Hematopoietic multipotent progenitor cell treated with erythropoietin and hydrocortisone succinate and interleukin-3 and kit ligand, for 17 days (in vitro differentiated cells): ENCODE results near the gene RNF223.
"Not testable (repeated sequence)": the region's sequence is repeated elsewhere in the genome, so short reads cannot be mapped to it uniquely, and the experiment has no call there.

Experiments
- DNase-seq: peaks from one replicate; pipeline ENCODE4 v3.0.0-alpha.2; 2015; ENCODE audit warnings: low spot score

The RNF223 gene

GRCh38 chr1:1087351-1088028 is 13.4 kb upstream of the RNF223 start:
- DNase-seq: no peak

- DNase-seq: no peak
These were observed 12.8 kb upstream of the RNF223 start for GRCh38 chr1:1086911-1087341.

GRCh38 chr1:1085911-1086841 is 12.1 kb upstream of the RNF223 start:
- DNase-seq: no peak

GRCh38 chr1:1085171-1085841 is 11.2 kb upstream of the RNF223 start:
- DNase-seq: no peak

- DNase-seq: no peak
These were observed 10.5 kb upstream of the RNF223 start for GRCh38 chr1:1084372-1085170.

- DNase-seq: no peak
These were observed 9.6 kb upstream of the RNF223 start for GRCh38 chr1:1083416-1084371.

GRCh38 chr1:1082776-1083415 is 8.8 kb upstream of the RNF223 start:
- no peak for DNase-seq

GRCh38 chr1:1082239-1082775 is 8.2 kb upstream of the RNF223 start:
- no peak for DNase-seq

GRCh38 chr1:1081311-1082238 is 7.5 kb upstream of the RNF223 start:
- no peak for DNase-seq

- no peak for DNase-seq
These were observed 6.8 kb upstream of the RNF223 start for GRCh38 chr1:1080951-1081310.

- DNase-seq: no peak
These were observed 6.1 kb upstream of the RNF223 start for GRCh38 chr1:1080122-1080757.

- DNase-seq: no peak
These were observed 5.5 kb upstream of the RNF223 start for GRCh38 chr1:1079408-1080121.

- DNase-seq: not testable (repeated sequence)
These were observed 3.3 kb upstream of the RNF223 start for GRCh38 chr1:1077396-1077795.

GRCh38 chr1:1075148-1075935 is 1.2 kb upstream of the RNF223 start:
- DNase-seq: no peak

- no peak for DNase-seq
These were observed 583 bp upstream of the RNF223 start for GRCh38 chr1:1074631-1075147.

GRCh38 chr1:1072849-1073742 is 1.0 kb downstream of the RNF223 start:
- no peak for DNase-seq
